ENCODE results near the gene LNPK. TPM values are rescaled to one million over a fixed set of nuclear protein-coding genes. Genes with fewer than 3 reads are reported as not detected.
"Not testable (repeated sequence)": the region's sequence is repeated elsewhere in the genome, so short reads cannot be mapped to it uniquely, and the experiment has no call there.

Gene LNPK
- 67.1 TPM for total RNA-seq

- peak; percentile 92 for DNase-seq
Observed at GRCh38 chr2:176001916-176002687, at the start of gene LNPK. Gene LNPK, minus strand, starts transcription at chr2:176002267. Its CDS starts 6,683 bp downstream, at chr2:175995584.

- DNase-seq: no peak
Observed at GRCh38 chr2:176039375-176039774, 37.3 kb upstream of the LNPK start.

GRCh38 chr2:176038694-176039093 is 36.6 kb upstream of the LNPK start:
- no peak for DNase-seq

GRCh38 chr2:176035013-176035691 is 33.1 kb upstream of the LNPK start:
- DNase-seq: no peak

- no peak for DNase-seq
Observed at GRCh38 chr2:176027806-176028205, 25.7 kb upstream of the LNPK start.

- DNase-seq: no peak
Observed at GRCh38 chr2:176025932-176026331, 23.9 kb upstream of the LNPK start.

- DNase-seq: no peak
Observed at GRCh38 chr2:176024083-176024482, 22.0 kb upstream of the LNPK start.

- DNase-seq: no peak
Observed at GRCh38 chr2:176022048-176022447, 20.0 kb upstream of the LNPK start.

- DNase-seq: no peak
Observed at GRCh38 chr2:176020400-176020799, 18.3 kb upstream of the LNPK start.

GRCh38 chr2:176018708-176019107 is 16.6 kb upstream of the LNPK start:
- no peak for DNase-seq

- DNase-seq: no peak
Observed at GRCh38 chr2:176009445-176009844, 7.4 kb upstream of the LNPK start.

- DNase-seq: no peak
Observed at GRCh38 chr2:176004934-176005333, 2.9 kb upstream of the LNPK start.

GRCh38 chr2:176003958-176004357 is 1.9 kb upstream of the LNPK start:
- no peak for DNase-seq

GRCh38 chr2:176002688-176003210 is 682 bp upstream of the LNPK start:
- DNase-seq: no peak

- peak; percentile 36 for DNase-seq
Observed at GRCh38 chr2:176001281-176001915, 669 bp downstream of the LNPK start.

- no peak for DNase-seq
Observed at GRCh38 chr2:175999283-175999819, 2.7 kb downstream of the LNPK start.

GRCh38 chr2:175990099-175990498 is 12.0 kb downstream of the LNPK start:
- DNase-seq: no peak

- not testable (repeated sequence) for DNase-seq
Observed at GRCh38 chr2:175987126-175987525, 14.9 kb downstream of the LNPK start.

- DNase-seq: no peak
Observed at GRCh38 chr2:175984846-175985245, 17.2 kb downstream of the LNPK start.

- DNase-seq: no peak
Observed at GRCh38 chr2:175981551-175981950, 20.5 kb downstream of the LNPK start.

- DNase-seq: no peak
Observed at GRCh38 chr2:175976391-175977157, 25.5 kb downstream of the LNPK start.

GRCh38 chr2:175973373-175973772 is 28.7 kb downstream of the LNPK start:
- no peak for DNase-seq
